GM21825 (cell line): Measurements from ENCODE around the gene MED25.

Source experiments
- ATAC-seq: cut with Tn5 transposase; IDR thresholded peaks from one replicate; pipeline ENCODE4 v1.9.1; 2021; ENCODE audit warnings: mild to moderate bottlenecking, moderate library complexity; ENCODE audit not compliant: unreplicated experiment

Gene MED25

GRCh38 chr19:49871349-49871985, 53.4 kb downstream of the MED25 start:
- no peak for ATAC-seq

GRCh38 chr19:49872245-49873128, 54.4 kb downstream of the MED25 start:
- ATAC-seq: no peak

GRCh38 chr19:49873129-49873521, 55.0 kb downstream of the MED25 start:
- no peak for ATAC-seq

- ATAC-seq: no peak
Measured at GRCh38 chr19:49873834-49874233, 55.7 kb downstream of the MED25 start.

GRCh38 chr19:49874503-49875157, 56.5 kb downstream of the MED25 start:
- ATAC-seq: no peak

GRCh38 chr19:49875177-49875576, 57.1 kb downstream of the MED25 start:
- ATAC-seq: no peak

GRCh38 chr19:49875857-49876421, 57.9 kb downstream of the MED25 start:
- ATAC-seq: no peak

GRCh38 chr19:49876422-49877019, 58.4 kb downstream of the MED25 start:
- ATAC-seq: peak; percentile 47

- peak; percentile 53 for ATAC-seq
Measured at GRCh38 chr19:49877020-49877878, 59.2 kb downstream of the MED25 start, which contains the start of the genes AKT1S1 and TBC1D17. Gene AKT1S1 (minus strand): TSS chr19:49877355. CDS start chr19:49873295, 4,060 bp downstream. Gene TBC1D17 (plus strand): TSS chr19:49877702. CDS start chr19:49877724, 22 bp downstream.

GRCh38 chr19:49877879-49878743, 60.0 kb downstream of the MED25 start:
- peak; percentile 48 for ATAC-seq

GRCh38 chr19:49878744-49879070, 60.6 kb downstream of the MED25 start:
- ATAC-seq: no peak

GRCh38 chr19:49879243-49879963, 61.3 kb downstream of the MED25 start:
- ATAC-seq: no peak

- no peak for ATAC-seq
Measured at GRCh38 chr19:49880162-49880869, 62.2 kb downstream of the MED25 start.

GRCh38 chr19:49881186-49881585, 63.1 kb downstream of the MED25 start:
- no peak for ATAC-seq

GRCh38 chr19:49881672-49882394, 63.7 kb downstream of the MED25 start:
- ATAC-seq: no peak

GRCh38 chr19:49882643-49883042, 64.6 kb downstream of the MED25 start:
- ATAC-seq: no peak

GRCh38 chr19:49883094-49883493, 65.0 kb downstream of the MED25 start:
- no peak for ATAC-seq
